RWPE2 (cell line): ENCODE data around the gene TRAPPC2L.

ENCODE experiments used
- ATAC-seq: fragments of 200-7000 bp; cut with Tn5 transposase; 3 replicates; pipeline ENCODE4 v1.9.1; 2021; ENCODE audit warnings: low read depth
- DNase-seq: peaks from one replicate; pipeline ENCODE4 v3.0.0-alpha.2; 2020; ENCODE audit warnings: low spot score
- H3K27ac ChIP-seq: fragments of 450-650 bp; 2 replicates; pipeline ENCODE4 v1.5.1; 2017; ENCODE audit warnings: mild to moderate bottlenecking; ENCODE audit not compliant: poor library complexity, severe bottlenecking
- H3K27me3 ChIP-seq: fragments of 250-450 bp; sonication (Bioruptor Pico); 2 replicates; pipeline ENCODE4 v1.5.1; 2021; ENCODE audit warnings: mild to moderate bottlenecking, moderate library complexity; ENCODE audit not compliant: insufficient read depth, poor library complexity, severe bottlenecking
- H3K36me3 ChIP-seq: fragments of 250-450 bp; sonication (Bioruptor Pico); 2 replicates; pipeline ENCODE4 v1.5.1; 2020; ENCODE audit warnings: low read depth, mild to moderate bottlenecking, moderate library complexity
- H3K4me1 ChIP-seq: fragments of 250-450 bp; sonication (Bioruptor Pico); 2 replicates; pipeline ENCODE4 v1.5.1; 2021; ENCODE audit warnings: mild to moderate bottlenecking, moderate library complexity; ENCODE audit not compliant: insufficient read depth, poor library complexity, severe bottlenecking
- H3K4me3 ChIP-seq: fragments of 250-450 bp; sonication (Bioruptor Pico); 2 replicates; pipeline ENCODE4 v1.5.1; 2021; ENCODE audit warnings: mild to moderate bottlenecking, moderate library complexity; ENCODE audit not compliant: severe bottlenecking
- H3K9me3 ChIP-seq: fragments of 250-450 bp; sonication (Bioruptor Pico); 2 replicates; pipeline ENCODE4 v1.5.1; 2021; ENCODE audit warnings: mild to moderate bottlenecking, moderate library complexity; ENCODE audit not compliant: severe bottlenecking
- CTCF ChIP-seq: fragments of 450-650 bp; IDR thresholded peaks from one replicate; pipeline ENCODE4 v1.5.1; 2017; ENCODE audit warnings: mild to moderate bottlenecking, moderate library complexity; ENCODE audit not compliant: poor library complexity, severe bottlenecking

TRAPPC2L gene

GRCh38 chr16:88812513-88813268, 44.2 kb upstream of the TRAPPC2L start:
- H3K4me1 ChIP-seq, result peaks cover 6% of the 10 kb centered on the region
- no peaks in the 10 kb centered on the region for H3K27me3 ChIP-seq
- peak overlapping the region; percentile 57 for H3K4me3 ChIP-seq
- H3K27ac ChIP-seq, result peak overlapping the region; percentile 88
- DNase-seq (peak; percentile 68), ATAC-seq (no peak)
- H3K9me3 ChIP-seq, result no peaks in the 10 kb centered on the region
- peak; percentile 45 for TF ChIP-seq CTCF
- H3K36me3 ChIP-seq, result peaks cover 31% of the 10 kb centered on the region

GRCh38 chr16:88813269-88814143, 43.4 kb upstream of the TRAPPC2L start:
- H3K4me3 ChIP-seq, result no peak overlapping the region

GRCh38 chr16:88814144-88814502, 42.8 kb upstream of the TRAPPC2L start:
- Histone ChIP-seq H3K27me3 (no peaks in the 10 kb centered on the region), H3K9me3 (no peaks in the 10 kb centered on the region), H3K27ac (no peak overlapping the region), H3K36me3 (peaks cover 16% of the 10 kb centered on the region), H3K4me3 (no peak overlapping the region), H3K4me1 (peaks cover 6% of the 10 kb centered on the region)
- DNase-seq, result no peak
- TF ChIP-seq CTCF, result no peak
- ATAC-seq, result no peak

More at GRCh38 chr16:88813269-88814143, 43.4 kb upstream of the TRAPPC2L start:
- no peak for TF ChIP-seq CTCF
- Histone ChIP-seq H3K27me3 (no peaks in the 10 kb centered on the region), H3K9me3 (no peaks in the 10 kb centered on the region), H3K36me3 (peaks cover 22% of the 10 kb centered on the region), H3K27ac (peak overlapping the region; percentile 88), H3K4me1 (peaks cover 6% of the 10 kb centered on the region)
- no peak for ATAC-seq
- no peak for DNase-seq

- ATAC-seq, result no peak
- H3K27me3 ChIP-seq, result no peaks in the 10 kb centered on the region
- no peak for TF ChIP-seq CTCF
- no peak overlapping the region for H3K4me3 ChIP-seq
- DNase-seq, result no peak
- H3K36me3 ChIP-seq, result peaks cover 5% of the 10 kb centered on the region
- no peak overlapping the region for H3K27ac ChIP-seq
- H3K4me1 ChIP-seq, result peaks cover 4% of the 10 kb centered on the region
- no peaks in the 10 kb centered on the region for H3K9me3 ChIP-seq
These were observed 41.7 kb upstream of the TRAPPC2L start for GRCh38 chr16:88815227-88815626.
